Fibroblast of lung (primary cell): Measurements from ENCODE around the gene DNAJC28. TPM values are rescaled to one million over a fixed set of nuclear protein-coding genes. Genes with fewer than 3 reads are reported as not detected.
"Not testable (repeated sequence)": the region's sequence is repeated elsewhere in the genome, so short reads cannot be mapped to it uniquely, and the experiment has no call there.

ENCODE experiments used
- DNase-seq, 2 donors: peaks; one replicate each; pipeline versions ENCODE4 v3.0.0 to v3.0.0-alpha.2; 2010; ENCODE audit warnings: low read depth in 2 of 2
- H2AFZ ChIP-seq: 2 replicates; pipeline ENCODE4 v1.5.1; 2012; ENCODE audit warnings: low read length, control low read depth, inconsistent platforms
- H3K27ac ChIP-seq: 2 replicates; pipeline ENCODE4 v1.5.1; 2011; ENCODE audit warnings: low read length, control low read depth; ENCODE audit not compliant: insufficient read depth
- H3K27me3 ChIP-seq: 2 replicates; pipeline ENCODE4 v1.5.1; 2011; ENCODE audit warnings: mild to moderate bottlenecking, low read length; ENCODE audit not compliant: control insufficient read depth, insufficient read depth
- H3K36me3 ChIP-seq: 2 replicates; pipeline ENCODE4 v1.5.1; 2011; ENCODE audit warnings: low read length; ENCODE audit not compliant: control insufficient read depth, insufficient read depth
- H3K4me1 ChIP-seq: 2 replicates; pipeline ENCODE4 v1.5.1; 2011; ENCODE audit warnings: low read length; ENCODE audit not compliant: control insufficient read depth, insufficient read depth; ENCODE audit errors: extremely low read depth
- H3K4me2 ChIP-seq: 2 replicates; pipeline ENCODE4 v1.5.1; 2011; ENCODE audit warnings: low read length, control low read depth; ENCODE audit not compliant: insufficient read depth; ENCODE audit errors: extremely low read depth
- H3K4me3 ChIP-seq, 4 experiments: fragments of 200-600 bp in 1 of 4; sonication (generic) in 1 of 4; replicated peaks in 1 of 4; 2 replicates each; pipeline ENCODE4 v1.5.1; 2011 to 2016; ENCODE audit warnings: low read length in 4 of 4, low read depth in 3 of 4, mild to moderate bottlenecking in 3 of 4, control low read depth in 2 of 4, inconsistent platforms in 1 of 4, mixed read lengths in 1 of 4; ENCODE audit not compliant: insufficient read depth in 1 of 4; ENCODE audit errors: control extremely low read depth in 1 of 4
- H3K79me2 ChIP-seq: 2 replicates; pipeline ENCODE4 v1.5.1; 2012; ENCODE audit warnings: mild to moderate bottlenecking, low read length, inconsistent platforms; ENCODE audit not compliant: control insufficient read depth, insufficient read depth
- H3K9ac ChIP-seq: 2 replicates; pipeline ENCODE4 v1.5.1; 2011; ENCODE audit warnings: mild to moderate bottlenecking, low read length, control low read depth; ENCODE audit not compliant: insufficient read depth
- H3K9me3 ChIP-seq: 2 replicates; pipeline ENCODE4 v1.5.1; 2012; ENCODE audit warnings: low read depth, low read length; ENCODE audit not compliant: control insufficient read depth, insufficient read depth
- H4K20me1 ChIP-seq: 2 replicates; pipeline ENCODE4 v1.5.1; 2011; ENCODE audit warnings: low read length; ENCODE audit not compliant: control insufficient read depth, insufficient read depth; ENCODE audit errors: extremely low read depth
- EZH2 ChIP-seq: IDR thresholded peaks from 2 replicates; pipeline ENCODE4 v1.5.1; 2012; ENCODE audit warnings: low read length, control low read depth, mild to moderate bottlenecking; ENCODE audit errors: missing control alignments
- polyA plus RNA-seq, 2 donors: library from polyadenylated mRNA; depleted of rRNA in 1 of 2; stranded (reverse) in 1 of 2; unstranded in 1 of 2; fragments of >200 nt; gene quantifications; 2 replicates each; pipeline ENCODE4 v1.2.1, GENCODE V29; 2011 to 2012; ENCODE audit warnings: missing spikeins in 1 of 2
- total RNA-seq: library from RNA; depleted of rRNA; stranded (reverse); fragments of >200 nt; gene quantifications from 2 replicates; pipeline ENCODE4 v1.2.1, GENCODE V29; 2014
- TF ChIP-seq, protein P1 (sequence below), 2 donors: IDR thresholded peaks in 1 of 2; conservative IDR thresholded peaks in 1 of 2; 1 replicate in 1 of 2; 2 replicates in 1 of 2; pipeline ENCODE4 v1.5.1; 2011 to 2012; ENCODE audit warnings: low read length in 2 of 2, control low read depth in 1 of 2, inconsistent platforms in 1 of 2, low read depth in 1 of 2, mild to moderate bottlenecking in 1 of 2

The DNAJC28 gene
- total and polyA plus RNA-seq, 2 donors (not counting 1 experiment from before 2014, with no cell fraction given) = 2.1 to 2.3 TPM

DNA sequence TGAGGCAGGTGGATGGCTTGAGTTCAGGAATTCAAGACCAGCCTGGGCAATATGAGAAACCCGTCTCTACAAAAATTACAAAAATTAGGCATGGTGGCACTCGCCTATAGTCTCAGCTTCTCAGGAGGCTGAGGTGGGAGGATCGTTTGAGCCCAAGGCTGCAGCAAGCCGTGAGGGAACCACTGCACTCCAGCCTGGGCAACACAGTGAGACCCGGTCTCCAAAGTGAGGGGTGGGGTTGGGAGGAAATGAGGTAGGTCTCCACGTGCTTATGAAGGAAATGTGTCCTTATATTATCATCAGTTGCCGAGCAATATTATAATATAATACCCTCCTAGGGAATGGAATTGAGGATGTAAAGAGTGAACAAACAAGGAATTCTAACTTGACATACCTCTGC lies 14.4 kb downstream of the DNAJC28 start:
- no peaks in the 10 kb centered on the region for H3K27me3 ChIP-seq
- no peak overlapping the region for H3K27ac ChIP-seq
- peaks cover 13% of the 10 kb centered on the region for H3K79me2 ChIP-seq
- H4K20me1 ChIP-seq = no peaks in the 10 kb centered on the region
- H3K36me3 ChIP-seq = no peaks in the 10 kb centered on the region
- H2AFZ ChIP-seq = no peak overlapping the region
- H3K9me3 ChIP-seq = no peaks in the 10 kb centered on the region
- no peak overlapping the region for H3K9ac ChIP-seq
- peaks cover 4% of the 10 kb centered on the region for H3K4me1 ChIP-seq
- H3K4me3 ChIP-seq = no peak overlapping the region
- TF ChIP-seq, protein P1, sequence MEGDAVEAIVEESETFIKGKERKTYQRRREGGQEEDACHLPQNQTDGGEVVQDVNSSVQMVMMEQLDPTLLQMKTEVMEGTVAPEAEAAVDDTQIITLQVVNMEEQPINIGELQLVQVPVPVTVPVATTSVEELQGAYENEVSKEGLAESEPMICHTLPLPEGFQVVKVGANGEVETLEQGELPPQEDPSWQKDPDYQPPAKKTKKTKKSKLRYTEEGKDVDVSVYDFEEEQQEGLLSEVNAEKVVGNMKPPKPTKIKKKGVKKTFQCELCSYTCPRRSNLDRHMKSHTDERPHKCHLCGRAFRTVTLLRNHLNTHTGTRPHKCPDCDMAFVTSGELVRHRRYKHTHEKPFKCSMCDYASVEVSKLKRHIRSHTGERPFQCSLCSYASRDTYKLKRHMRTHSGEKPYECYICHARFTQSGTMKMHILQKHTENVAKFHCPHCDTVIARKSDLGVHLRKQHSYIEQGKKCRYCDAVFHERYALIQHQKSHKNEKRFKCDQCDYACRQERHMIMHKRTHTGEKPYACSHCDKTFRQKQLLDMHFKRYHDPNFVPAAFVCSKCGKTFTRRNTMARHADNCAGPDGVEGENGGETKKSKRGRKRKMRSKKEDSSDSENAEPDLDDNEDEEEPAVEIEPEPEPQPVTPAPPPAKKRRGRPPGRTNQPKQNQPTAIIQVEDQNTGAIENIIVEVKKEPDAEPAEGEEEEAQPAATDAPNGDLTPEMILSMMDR (conservative IDR thresholded peaks at IDR 0.05 in 1 of 2, IDR thresholded peaks at IDR 0.05 in 1 of 2; ENCODE audit: low read depth in 1 of 2, low read length in 2 of 2) = no peak
- TF ChIP-seq EZH2 = no peak
- no peak for DNase-seq
- H3K4me2 ChIP-seq = no peak overlapping the region

- no peaks in the 10 kb centered on the region for H3K4me1 ChIP-seq
- no peak overlapping the region for H3K4me3 ChIP-seq
- no peak overlapping the region for H3K27ac ChIP-seq
- H3K9ac ChIP-seq = no peak overlapping the region
- H2AFZ ChIP-seq = no peak overlapping the region
- H3K9me3 ChIP-seq = no peaks in the 10 kb centered on the region
- H3K4me2 ChIP-seq = no peak overlapping the region
- TF ChIP-seq, protein P1 (conservative IDR thresholded peaks at IDR 0.05 in 1 of 2, IDR thresholded peaks at IDR 0.05 in 1 of 2; ENCODE audit: low read depth in 1 of 2, low read length in 2 of 2) = no peak
- no peak for TF ChIP-seq EZH2
- H4K20me1 ChIP-seq = no peaks in the 10 kb centered on the region
- peaks cover 11% of the 10 kb centered on the region for H3K79me2 ChIP-seq
- H3K36me3 ChIP-seq = no peaks in the 10 kb centered on the region
- DNase-seq = no peak
- H3K27me3 ChIP-seq = no peaks in the 10 kb centered on the region
Measured at GRCh38 chr21:33473344-33473743, 18.2 kb downstream of the DNAJC28 start.

DNA sequence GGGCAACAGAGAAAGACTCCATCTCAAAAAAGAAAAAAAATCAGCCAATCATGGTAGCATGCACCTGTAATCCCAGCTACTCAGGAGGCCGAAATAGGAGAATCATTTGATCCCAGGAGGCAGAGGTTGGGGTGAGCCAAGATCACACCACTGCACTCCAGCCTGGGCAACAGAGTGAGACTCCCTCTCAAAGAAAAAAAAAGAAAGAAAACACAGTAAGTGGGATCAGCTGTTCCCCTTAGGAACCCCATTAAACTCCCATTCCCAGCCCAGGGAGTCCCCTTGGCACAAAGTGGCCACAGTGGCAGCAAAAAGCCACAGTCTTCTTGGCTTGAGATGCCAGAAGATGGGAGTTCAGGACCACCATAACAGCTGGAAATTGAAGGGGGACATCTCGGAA lies 20.8 kb downstream of the DNAJC28 start:
- Histone ChIP-seq H3K36me3 (no peaks in the 10 kb centered on the region), H3K79me2 (peaks cover 3% of the 10 kb centered on the region)

GRCh38 chr21:33469183-33469582 lies 22.3 kb downstream of the DNAJC28 start:
- not testable (repeated sequence) for H3K9me3 ChIP-seq, H3K4me1 ChIP-seq, H3K27ac ChIP-seq, H3K4me3 ChIP-seq, H3K79me2 ChIP-seq, H3K9ac ChIP-seq, DNase-seq, H2AFZ ChIP-seq, H3K4me2 ChIP-seq, H3K27me3 ChIP-seq, H4K20me1 ChIP-seq, H3K36me3 ChIP-seq

More for the DNA sequence above, 20.8 kb downstream of the DNAJC28 start:
- TF ChIP-seq EZH2 = no peak
- TF ChIP-seq, protein P1 (conservative IDR thresholded peaks at IDR 0.05 in 1 of 2, IDR thresholded peaks at IDR 0.05 in 1 of 2; ENCODE audit: low read depth in 1 of 2, low read length in 2 of 2) = no peak
- no peak overlapping the region for H3K27ac ChIP-seq
- H3K4me3 ChIP-seq = no peak overlapping the region
- H3K9ac ChIP-seq = no peak overlapping the region
- H3K9me3 ChIP-seq = no peaks in the 10 kb centered on the region
- no peak for DNase-seq
- H3K27me3 ChIP-seq = no peaks in the 10 kb centered on the region
- H3K4me2 ChIP-seq = no peak overlapping the region
- no peaks in the 10 kb centered on the region for H4K20me1 ChIP-seq
- H2AFZ ChIP-seq = no peak overlapping the region
- H3K4me1 ChIP-seq = no peaks in the 10 kb centered on the region
